GM12801 (cell line): ENCODE measurements around the gene AHRR.

Source experiments
- CTCF ChIP-seq: IDR thresholded peaks from one replicate; pipeline ENCODE4 v1.5.1; 2011; ENCODE audit warnings: control low read depth; ENCODE audit not compliant: insufficient read length; ENCODE audit errors: extremely low read depth

AHRR gene

GRCh38 chr5:392431-392988 lies 71.0 kb downstream of the AHRR start:
- TF ChIP-seq CTCF: no peak

GRCh38 chr5:393846-394275 lies 72.3 kb downstream of the AHRR start:
- no peak for TF ChIP-seq CTCF

GRCh38 chr5:394671-395155 lies 73.2 kb downstream of the AHRR start:
- no peak for TF ChIP-seq CTCF

- TF ChIP-seq CTCF: no peak
Observed at GRCh38 chr5:395156-395920, 73.8 kb downstream of the AHRR start.

GRCh38 chr5:395921-396530 lies 74.5 kb downstream of the AHRR start:
- TF ChIP-seq CTCF: no peak

- TF ChIP-seq CTCF: no peak
Observed at GRCh38 chr5:396531-396961, 75.0 kb downstream of the AHRR start.

- no peak for TF ChIP-seq CTCF
Observed at GRCh38 chr5:398475-399295, 77.2 kb downstream of the AHRR start.
